Hepatocyte (in vitro differentiated cells): ENCODE results near the gene TBC1D20. TPM values are rescaled to one million over a fixed set of nuclear protein-coding genes. Genes with fewer than 3 reads are reported as not detected.

Source experiments
- DNase-seq: peaks from one replicate; pipeline ENCODE4 v3.0.0-alpha.2; 2016; ENCODE audit warnings: low spot score
- H2AFZ ChIP-seq: fragments of 200-600 bp; sonication (generic); 2 replicates; pipeline ENCODE4 v1.6.0; 2016; ENCODE audit warnings: antibody characterized with exemption, mild to moderate bottlenecking
- H3K27ac ChIP-seq: fragments of 200-600 bp; sonication (generic); 2 replicates; pipeline ENCODE4 v1.5.1; 2016; ENCODE audit warnings: mild to moderate bottlenecking
- H3K27me3 ChIP-seq: fragments of 200-600 bp; sonication (generic); 2 replicates; pipeline ENCODE4 v1.6.1; 2016
- H3K36me3 ChIP-seq: fragments of 200-600 bp; sonication (generic); replicated peaks from 2 replicates; pipeline ENCODE4 v1.5.1; 2016; ENCODE audit warnings: low read depth; ENCODE audit not compliant: insufficient read depth
- H3K4me1 ChIP-seq: fragments of 200-600 bp; sonication (generic); 2 replicates; pipeline ENCODE4 v1.5.1; 2016; ENCODE audit warnings: mild to moderate bottlenecking, moderate library complexity; ENCODE audit not compliant: insufficient read depth
- H3K4me2 ChIP-seq: fragments of 200-600 bp; sonication (generic); 2 replicates; pipeline ENCODE4 v1.6.0; 2016
- H3K4me3 ChIP-seq: fragments of 200-600 bp; sonication (generic); 2 replicates; pipeline ENCODE4 v1.5.1; 2016; ENCODE audit warnings: mild to moderate bottlenecking
- H3K79me2 ChIP-seq: fragments of 200-600 bp; sonication (generic); 2 replicates; pipeline ENCODE4 v1.6.0; 2017; ENCODE audit warnings: mild to moderate bottlenecking
- H3K9me2 ChIP-seq: fragments of 200-600 bp; sonication (generic); replicated peaks from 2 replicates; pipeline ENCODE4 v1.6.0; 2017; ENCODE audit warnings: mild to moderate bottlenecking; ENCODE audit not compliant: insufficient read depth
- H3K9me3 ChIP-seq: fragments of 200-600 bp; sonication (generic); 2 replicates; pipeline ENCODE4 v1.5.1; 2016; ENCODE audit warnings: low read depth, mild to moderate bottlenecking
- H4K20me1 ChIP-seq: fragments of 200-600 bp; sonication (generic); 2 replicates; pipeline ENCODE4 v1.6.0; 2016; ENCODE audit warnings: mild to moderate bottlenecking; ENCODE audit not compliant: insufficient read depth, poor library complexity, severe bottlenecking
- EZH2 ChIP-seq: fragments of 200-600 bp; sonication (generic); IDR thresholded peaks from 2 replicates; pipeline ENCODE4 v1.6.1; 2016; ENCODE audit warnings: antibody characterized with exemption, mild to moderate bottlenecking, borderline replicate concordance
- EZH2phosphoT487 ChIP-seq: fragments of 200-600 bp; sonication (generic); IDR thresholded peaks from one replicate; pipeline ENCODE4 v1.6.1; 2018; ENCODE audit warnings: antibody characterized with exemption, mild to moderate bottlenecking, low read depth, moderate library complexity; ENCODE audit not compliant: unreplicated experiment, severe bottlenecking
- WGBS: methylation state at CpG from one replicate; pipeline ENCODE4 v1.1.6; 2016; ENCODE audit warnings: low lambda C conversion rate; ENCODE audit errors: missing lambda C conversion rate; 5-methylcytosine and 5-hydroxymethylcytosine counted together
- polyA plus RNA-seq: library from polyadenylated mRNA; unstranded; fragments of >200 nt; fragmentation: Nextera tagmentation; extraction: Ambion mirVana; gene quantifications from 2 replicates; pipeline ENCODE4 v1.2.1, GENCODE V29; 2016
- total RNA-seq: library from RNA; depleted of rRNA; stranded (reverse); fragments of >200 nt; gene quantifications from 2 replicates; pipeline ENCODE4 v1.2.3, GENCODE V29; 2014
- TF ChIP-seq, protein P1 (sequence below): fragments of 200-600 bp; sonication (generic); IDR thresholded peaks from 2 replicates; pipeline ENCODE4 v1.5.1; 2016; ENCODE audit warnings: antibody characterized with exemption, mild to moderate bottlenecking; ENCODE audit not compliant: poor library complexity

The TBC1D20 gene
- total and polyA plus RNA-seq, 2 experiments from 2014 or later, result 32.8 to 35.8 TPM

DNA sequence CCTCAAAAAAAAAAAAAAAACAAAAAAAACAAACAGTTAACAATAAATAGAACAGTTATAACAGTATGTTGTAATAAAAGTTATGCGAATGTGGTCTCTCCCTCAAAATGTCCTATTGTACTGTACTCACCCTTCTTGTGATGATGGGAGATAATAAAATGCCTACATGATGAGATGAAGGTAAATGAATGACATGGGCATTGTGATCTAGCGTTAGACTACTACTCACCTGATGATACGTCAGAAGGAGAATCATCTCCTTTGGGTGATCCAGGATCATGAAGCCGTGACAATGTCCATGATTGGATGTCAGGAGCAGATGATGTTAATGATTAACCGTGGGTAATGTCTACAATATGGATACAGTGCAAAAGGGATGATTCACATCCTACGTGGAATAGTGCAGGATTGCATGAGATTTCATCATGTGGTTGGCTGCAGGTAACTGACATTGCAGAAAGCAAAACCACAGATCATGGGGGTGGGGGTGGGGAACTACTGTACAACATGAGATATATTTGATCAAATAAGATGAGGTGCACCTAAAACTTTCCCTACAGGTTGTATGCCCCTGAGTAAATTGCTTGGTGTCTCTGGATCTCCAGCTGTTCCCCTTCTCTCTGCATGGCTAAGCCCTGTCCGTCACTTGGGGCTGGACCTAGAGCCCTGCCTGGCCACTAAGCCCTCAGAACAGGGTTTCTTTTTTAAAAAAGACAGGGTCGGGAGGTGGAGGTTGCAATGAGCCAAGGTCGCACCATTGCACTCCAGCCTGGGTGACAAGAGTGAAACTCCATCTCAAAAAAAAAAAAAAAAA, 60.4 kb downstream of the TBC1D20 start:
- TF ChIP-seq EZH2phosphoT487 (no peak), EZH2 (no peak)
- TF ChIP-seq, protein P1, sequence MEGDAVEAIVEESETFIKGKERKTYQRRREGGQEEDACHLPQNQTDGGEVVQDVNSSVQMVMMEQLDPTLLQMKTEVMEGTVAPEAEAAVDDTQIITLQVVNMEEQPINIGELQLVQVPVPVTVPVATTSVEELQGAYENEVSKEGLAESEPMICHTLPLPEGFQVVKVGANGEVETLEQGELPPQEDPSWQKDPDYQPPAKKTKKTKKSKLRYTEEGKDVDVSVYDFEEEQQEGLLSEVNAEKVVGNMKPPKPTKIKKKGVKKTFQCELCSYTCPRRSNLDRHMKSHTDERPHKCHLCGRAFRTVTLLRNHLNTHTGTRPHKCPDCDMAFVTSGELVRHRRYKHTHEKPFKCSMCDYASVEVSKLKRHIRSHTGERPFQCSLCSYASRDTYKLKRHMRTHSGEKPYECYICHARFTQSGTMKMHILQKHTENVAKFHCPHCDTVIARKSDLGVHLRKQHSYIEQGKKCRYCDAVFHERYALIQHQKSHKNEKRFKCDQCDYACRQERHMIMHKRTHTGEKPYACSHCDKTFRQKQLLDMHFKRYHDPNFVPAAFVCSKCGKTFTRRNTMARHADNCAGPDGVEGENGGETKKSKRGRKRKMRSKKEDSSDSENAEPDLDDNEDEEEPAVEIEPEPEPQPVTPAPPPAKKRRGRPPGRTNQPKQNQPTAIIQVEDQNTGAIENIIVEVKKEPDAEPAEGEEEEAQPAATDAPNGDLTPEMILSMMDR, result no peak
- H3K27me3 ChIP-seq, result no peaks in the 10 kb centered on the region
- H3K4me1 ChIP-seq, result peaks cover 8% of the 10 kb centered on the region
- H2AFZ ChIP-seq, result no peak overlapping the region
- H3K9me2 ChIP-seq, result no peaks in the 10 kb centered on the region
- WGBS, result 68% methylated on average over 9 of the region's 9 CpGs
- H3K27ac ChIP-seq, result peak overlapping the region; percentile 92
- no peaks in the 10 kb centered on the region for H4K20me1 ChIP-seq
- no peak overlapping the region for H3K4me2 ChIP-seq
- no peaks in the 10 kb centered on the region for H3K79me2 ChIP-seq
- DNase-seq, result peak; percentile 87
- no peak overlapping the region for H3K4me3 ChIP-seq
- no peaks in the 10 kb centered on the region for H3K36me3 ChIP-seq
- no peaks in the 10 kb centered on the region for H3K9me3 ChIP-seq

DNA sequence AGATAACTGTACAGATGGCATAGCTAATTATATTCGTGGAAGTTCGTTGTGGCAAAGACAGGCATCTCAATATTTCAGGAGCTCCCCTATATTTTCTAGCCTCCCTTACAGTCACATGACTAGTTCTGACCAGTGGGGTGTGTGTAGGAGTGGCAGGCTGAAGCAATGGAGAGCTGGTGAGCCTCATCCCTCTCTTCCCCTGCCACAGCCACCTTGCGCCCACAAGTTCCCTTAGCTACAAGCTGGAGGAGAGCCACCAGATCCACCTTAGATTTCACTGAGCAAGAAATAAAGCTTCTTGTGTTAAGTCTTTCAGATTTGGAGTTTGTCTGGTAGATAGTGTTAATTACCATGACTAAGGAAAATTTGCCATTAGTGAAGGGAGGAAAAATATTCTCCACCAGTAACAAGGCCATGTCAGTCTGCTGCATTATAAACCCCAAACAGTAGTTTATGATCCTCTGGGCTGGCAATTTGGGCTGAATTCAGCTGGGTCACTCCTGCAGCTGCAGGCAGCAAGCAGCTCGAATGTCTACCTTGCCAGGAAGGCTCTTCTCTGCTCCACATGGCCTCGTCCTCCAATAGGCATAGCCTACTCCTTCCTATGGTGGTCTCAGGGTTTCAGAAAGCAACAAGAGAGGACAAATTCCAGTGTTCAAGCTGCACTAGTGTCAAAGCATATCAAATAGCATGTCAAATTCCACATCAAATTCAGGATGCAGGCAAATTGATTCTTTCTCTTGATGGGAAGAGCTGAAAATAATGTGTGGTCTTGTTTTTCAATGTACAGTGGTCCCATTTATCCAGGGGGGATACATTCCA, 61.7 kb downstream of the TBC1D20 start:
- Histone ChIP-seq H3K9me2 (no peaks in the 10 kb centered on the region), H3K27me3 (no peaks in the 10 kb centered on the region), H3K4me2 (no peak overlapping the region), H3K4me3 (no peak overlapping the region), H3K79me2 (no peaks in the 10 kb centered on the region), H3K27ac (peak overlapping the region; percentile 82), H2AFZ (no peak overlapping the region), H3K9me3 (no peaks in the 10 kb centered on the region), H3K4me1 (peaks cover 6% of the 10 kb centered on the region), H3K36me3 (no peaks in the 10 kb centered on the region), H4K20me1 (no peaks in the 10 kb centered on the region)
- WGBS, result 83% methylated on average over 5 of the region's 5 CpGs
- no peak for DNase-seq
- TF ChIP-seq, protein P1, result no peak
- TF ChIP-seq EZH2, result no peak

DNA sequence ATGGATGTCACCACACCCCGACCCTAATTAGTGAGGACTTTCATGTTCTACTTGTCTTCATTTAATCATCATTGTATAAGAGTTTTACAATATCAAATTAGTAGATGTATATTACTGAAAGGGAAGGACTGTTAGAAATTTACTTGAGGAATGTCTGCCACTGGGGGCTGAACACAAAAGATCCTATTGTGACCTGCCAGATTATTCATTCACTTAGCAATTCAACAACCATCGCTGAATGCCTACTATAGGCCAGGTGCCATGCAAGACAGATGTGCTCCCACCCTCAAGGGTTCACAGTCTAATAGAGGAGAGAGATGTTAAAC, 62.2 kb downstream of the TBC1D20 start:
- TF ChIP-seq, protein P1, result no peak
- TF ChIP-seq EZH2, result no peak
- TF ChIP-seq EZH2phosphoT487, result no peak
- DNase-seq, result no peak
- Histone ChIP-seq H3K4me1 (peaks cover 6% of the 10 kb centered on the region), H3K36me3 (no peaks in the 10 kb centered on the region), H3K9me2 (no peaks in the 10 kb centered on the region), H3K4me3 (no peak overlapping the region), H2AFZ (no peak overlapping the region), H3K9me3 (no peaks in the 10 kb centered on the region), H3K79me2 (no peaks in the 10 kb centered on the region), H3K27ac (peak overlapping the region; percentile 82), H4K20me1 (no peaks in the 10 kb centered on the region), H3K27me3 (no peaks in the 10 kb centered on the region), H3K4me2 (no peak overlapping the region)
- 49% methylated on average over 2 of the region's 2 CpGs for WGBS
